ENCODE data around the gene PARP1. TPM values are rescaled to one million over a fixed set of nuclear protein-coding genes. Genes with fewer than 3 reads are reported as not detected.
A peak's percentile ranks its signal among the peaks of the same experiment; 100 is the strongest.

PARP1 gene
- 237 and 345 TPM in 2 replicates for total RNA-seq (ENCODE audit: low replicate concordance)

DNA sequence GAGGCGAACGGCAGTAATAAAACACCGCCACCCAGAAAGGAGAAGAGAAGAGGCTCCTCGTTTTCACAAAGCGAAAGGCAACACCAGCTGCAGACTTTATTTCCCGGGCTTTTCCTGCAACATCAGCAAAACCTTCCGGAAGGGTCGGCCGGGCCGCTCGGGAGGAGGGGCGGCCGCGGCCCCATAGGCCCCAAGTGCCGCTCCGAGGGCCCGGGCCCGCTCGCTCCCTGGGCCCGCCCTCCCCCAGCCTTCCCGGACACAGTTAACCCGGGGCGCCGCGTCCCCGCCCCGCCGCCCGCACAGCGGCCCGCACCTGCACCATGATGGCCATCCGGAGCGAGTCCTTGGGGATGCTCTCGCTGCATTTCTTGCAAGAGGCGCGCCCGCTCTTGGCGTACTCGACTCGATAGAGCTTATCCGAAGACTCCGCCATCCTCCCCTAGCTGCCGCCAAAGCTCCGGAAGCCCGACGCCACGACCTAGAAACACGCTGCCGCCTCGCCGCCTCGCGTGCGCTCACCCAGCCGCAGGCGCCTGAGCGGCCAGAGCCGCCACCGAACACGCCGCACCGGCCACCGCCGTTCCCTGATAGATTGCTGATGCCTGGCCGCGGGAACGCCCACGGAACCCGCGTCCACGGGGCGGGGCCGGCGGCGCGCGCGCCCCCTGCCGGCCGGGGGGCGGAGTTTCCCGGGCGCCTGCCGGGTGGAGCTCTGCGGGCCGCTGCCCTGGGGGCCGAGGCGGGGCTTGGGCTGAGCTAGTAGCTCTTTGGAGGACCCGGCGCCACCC lies at the start of gene PARP1:
PARP1 (minus strand) TSS at position 597 of the 788 bp plus-strand sequence; CDS start at position 433, 164 bp downstream.
- DNase-seq (ENCODE audit: low spot score) = peak; percentile 90
- Histone ChIP-seq H3K4me3 (peak within 1 kb of the TSS; percentile 71), H3K27me3 (no peaks in the 10 kb centered on the region), H3K9me3 (ENCODE audit: low read depth) (no peaks in the 10 kb centered on the region), H3K36me3 (no peaks in the 10 kb centered on the region), H2AFZ (replicated peaks) (peak within 1 kb of the TSS; percentile 48), H3F3A (ENCODE audit: low read depth) (peaks cover 34% of the 10 kb centered on the region), H3K4me2 (peak within 1 kb of the TSS; percentile 98), H4K20me1 (ENCODE audit: low read depth) (peaks cover 47% of the 10 kb centered on the region), H3K9ac (peak within 1 kb of the TSS; percentile 19), H3K27ac (peak within 1 kb of the TSS; percentile 5), H3K79me2 (ENCODE audit: low read depth) (peaks cover 49% of the 10 kb centered on the region), H3K4me1 (peaks cover 39% of the 10 kb centered on the region)
- Mint-ChIP-seq H3K4me1 (peaks cover 39% of the 10 kb centered on the region), H3K4me3 (peak within 1 kb of the TSS; percentile 100), H3K9me3 (no peaks in the 10 kb centered on the region), H3K36me3 (peaks cover 2% of the 10 kb centered on the region), H3K27me3 (ENCODE audit: insufficient read depth, low read depth) (peaks cover 7% of the 10 kb centered on the region), H3K27ac (peak within 1 kb of the TSS; percentile 95)
- TF ChIP-seq EZH2 (IDR thresholded peaks at IDR 0.05) = no peak
- peak; percentile 89 for TF ChIP-seq CTCF (IDR thresholded peaks at IDR 0.05)

DNA sequence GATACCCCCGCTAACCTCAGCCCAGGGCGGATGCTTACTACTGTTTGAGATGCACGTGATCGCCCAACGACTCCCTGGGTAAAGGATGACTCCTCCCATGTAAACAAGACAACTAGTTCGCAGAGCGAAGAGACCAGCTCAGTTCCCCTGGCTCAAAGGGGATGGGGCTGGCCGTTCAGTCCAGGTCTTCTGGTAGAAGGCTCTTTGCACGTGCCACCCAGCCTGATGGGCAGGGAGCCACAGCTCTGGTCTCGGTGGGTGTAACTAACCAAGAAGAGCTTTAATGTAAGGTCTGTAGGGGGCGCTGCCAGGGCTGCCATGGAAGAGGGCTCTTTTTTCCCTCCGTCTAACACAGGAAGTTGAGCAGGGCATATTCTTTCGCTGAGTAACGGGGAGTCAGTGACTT lies 49.4 kb upstream of the PARP1 start:
- Histone ChIP-seq H3K9ac (no peak overlapping the region), H4K20me1 (ENCODE audit: low read depth) (no peaks in the 10 kb centered on the region), H3K4me2 (no peak overlapping the region), H3K79me2 (ENCODE audit: low read depth) (no peaks in the 10 kb centered on the region), H3K9me3 (ENCODE audit: low read depth) (no peaks in the 10 kb centered on the region), H3K27me3 (no peaks in the 10 kb centered on the region), H3K27ac (no peak overlapping the region), H3K36me3 (no peaks in the 10 kb centered on the region), H3K4me1 (peaks cover 17% of the 10 kb centered on the region), H3F3A (ENCODE audit: low read depth) (peaks cover 9% of the 10 kb centered on the region), H3K4me3 (no peak overlapping the region), H2AFZ (replicated peaks) (peak overlapping the region; percentile 74)
- peaks cover 7% of the 10 kb centered on the region for H3K9me3 Mint-ChIP-seq
- no peak overlapping the region for H3K4me3 Mint-ChIP-seq
- no peak overlapping the region for H3K27ac Mint-ChIP-seq
- TF ChIP-seq CTCF (IDR thresholded peaks at IDR 0.05) (peak; percentile 61), EZH2 (IDR thresholded peaks at IDR 0.05) (no peak), EZH2phosphoT487 (IDR thresholded peaks at IDR 0.05) (no peak)
- peaks cover 22% of the 10 kb centered on the region for H3K4me1 Mint-ChIP-seq
- H3K27me3 Mint-ChIP-seq (ENCODE audit: insufficient read depth, low read depth) = peaks cover 13% of the 10 kb centered on the region
- DNase-seq (ENCODE audit: low spot score) = peak; percentile 52
- peaks cover 2% of the 10 kb centered on the region for H3K36me3 Mint-ChIP-seq

DNA sequence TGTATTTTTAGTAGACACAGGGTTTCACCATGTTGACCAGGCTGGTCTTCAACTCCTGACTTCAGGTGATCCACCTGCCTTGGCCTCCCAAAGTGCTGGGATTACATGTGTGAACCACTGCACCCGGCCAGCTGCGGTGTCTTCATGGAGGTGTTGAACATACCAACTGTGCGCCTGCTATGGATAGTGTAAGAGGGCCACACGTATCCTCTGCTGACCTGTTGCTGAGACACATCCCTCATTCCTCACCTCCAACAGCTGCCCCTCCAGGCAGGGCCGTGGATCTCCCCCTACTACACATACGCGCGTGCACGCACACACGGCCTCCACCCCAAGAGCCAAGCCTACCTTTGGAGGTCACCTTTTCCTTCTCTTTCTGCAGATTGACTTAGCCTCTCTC lies 48.0 kb upstream of the PARP1 start:
- no peak overlapping the region for H3K4me3 ChIP-seq
- no peak for DNase-seq (ENCODE audit: low spot score)
- no peak overlapping the region for H3K4me2 ChIP-seq
- H3K79me2 ChIP-seq (ENCODE audit: low read depth) = no peaks in the 10 kb centered on the region
- no peaks in the 10 kb centered on the region for H3K9me3 ChIP-seq (ENCODE audit: low read depth)
- no peaks in the 10 kb centered on the region for H3K36me3 ChIP-seq
- Mint-ChIP-seq H3K4me3 (no peak overlapping the region), H3K27me3 (ENCODE audit: insufficient read depth, low read depth) (peaks cover 14% of the 10 kb centered on the region), H3K9me3 (no peaks in the 10 kb centered on the region), H3K4me1 (peaks cover 22% of the 10 kb centered on the region), H3K27ac (no peak overlapping the region), H3K36me3 (no peaks in the 10 kb centered on the region)
- H3K4me1 ChIP-seq = peaks cover 17% of the 10 kb centered on the region
- no peak for TF ChIP-seq CTCF (IDR thresholded peaks at IDR 0.05)
- no peak for TF ChIP-seq EZH2 (IDR thresholded peaks at IDR 0.05)
- no peak for TF ChIP-seq EZH2phosphoT487 (IDR thresholded peaks at IDR 0.05)
- H3F3A ChIP-seq (ENCODE audit: low read depth) = peaks cover 9% of the 10 kb centered on the region
- H3K9ac ChIP-seq = no peak overlapping the region
- no peaks in the 10 kb centered on the region for H4K20me1 ChIP-seq (ENCODE audit: low read depth)
- no peak overlapping the region for H2AFZ ChIP-seq (replicated peaks)
- H3K27me3 ChIP-seq = no peaks in the 10 kb centered on the region
- H3K27ac ChIP-seq = no peak overlapping the region

Measured in neural progenitor cell (in vitro differentiated cells).